DMS53 (cell line): Measurements from ENCODE around the gene VPS13A.
"Not testable (repeated sequence)": the region's sequence is repeated elsewhere in the genome, so short reads cannot be mapped to it uniquely, and the experiment has no call there.

ENCODE experiments used
- DNase-seq: peaks from one replicate; lab custom pipeline; 2025; lab: John Stamatoyannopoulos, UW

The VPS13A gene

DNA sequence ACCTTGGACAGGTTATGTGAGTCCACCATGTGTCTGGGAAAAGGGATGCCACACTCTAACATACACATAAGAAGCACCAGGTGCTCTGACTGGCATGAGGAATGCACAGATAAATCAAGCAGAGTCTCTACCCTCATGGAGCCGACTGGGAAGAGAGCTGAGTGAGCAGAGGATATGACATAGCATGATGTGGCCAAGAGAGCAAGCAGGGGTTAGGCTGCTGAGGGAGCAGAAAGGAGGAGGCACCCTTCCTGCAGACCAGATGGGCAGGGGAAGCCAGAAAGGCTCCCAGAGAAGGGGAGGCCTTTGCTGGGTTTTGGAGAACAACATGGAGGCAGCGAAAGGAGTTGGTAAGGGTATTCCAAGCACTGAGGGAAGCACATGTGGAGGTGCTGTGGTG, 247.7 kb downstream of the VPS13A start:
- no peak for DNase-seq

- DNase-seq, result no peak
These were observed 249.4 kb downstream of the VPS13A start for GRCh38 chr9:77426712-77427111.

DNA sequence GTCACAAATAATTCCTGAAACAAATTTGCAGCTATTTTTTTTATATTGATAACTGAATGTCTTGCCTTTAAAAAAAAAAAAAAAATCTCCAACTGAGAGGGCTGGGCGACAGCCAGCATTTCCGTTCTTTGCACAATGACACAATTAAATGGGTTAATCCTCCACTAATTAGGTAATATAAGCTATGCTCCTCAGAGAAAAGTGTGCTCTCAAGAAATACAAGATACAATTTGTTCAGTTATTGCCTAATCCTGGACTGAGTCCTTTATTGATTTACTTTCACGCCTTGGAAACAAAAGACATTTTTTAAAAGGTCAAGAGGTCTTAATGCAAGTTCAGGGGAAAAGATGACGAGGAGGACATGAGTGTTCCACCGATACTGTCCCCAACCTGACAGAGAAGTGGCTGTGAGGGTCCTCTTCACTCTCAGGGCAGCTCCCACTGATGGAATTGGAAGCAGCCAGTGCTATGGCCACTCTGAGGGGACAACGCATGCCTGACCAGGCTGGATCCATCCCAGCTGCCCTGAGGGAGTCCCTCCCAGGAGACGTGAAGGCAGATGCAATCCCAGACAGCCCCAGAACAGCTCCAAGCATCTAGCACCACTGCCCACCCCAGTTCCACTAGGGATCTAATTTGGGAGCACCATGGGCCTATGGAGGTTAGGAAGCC, 250.1 kb downstream of the VPS13A start:
- no peak for DNase-seq

DNA sequence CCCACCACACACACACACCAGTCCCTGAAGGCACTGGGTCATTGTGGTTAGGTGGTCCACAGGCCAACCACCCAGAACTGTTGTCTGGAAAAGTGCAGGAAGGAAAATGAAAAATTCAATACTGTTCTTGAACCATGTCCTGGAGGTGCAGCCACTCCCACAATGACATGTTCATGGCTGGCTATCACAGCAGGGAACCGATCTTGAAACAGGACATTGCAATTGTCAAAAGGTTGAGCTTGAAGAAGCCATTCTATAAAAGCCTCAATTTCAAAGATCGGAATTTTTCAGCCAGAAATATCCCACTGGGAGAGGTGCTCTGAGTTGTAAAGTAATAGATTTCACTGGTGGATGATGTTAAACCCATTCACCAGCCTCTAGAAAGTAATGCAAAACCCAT, 252.6 kb downstream of the VPS13A start:
- no peak for DNase-seq

DNA sequence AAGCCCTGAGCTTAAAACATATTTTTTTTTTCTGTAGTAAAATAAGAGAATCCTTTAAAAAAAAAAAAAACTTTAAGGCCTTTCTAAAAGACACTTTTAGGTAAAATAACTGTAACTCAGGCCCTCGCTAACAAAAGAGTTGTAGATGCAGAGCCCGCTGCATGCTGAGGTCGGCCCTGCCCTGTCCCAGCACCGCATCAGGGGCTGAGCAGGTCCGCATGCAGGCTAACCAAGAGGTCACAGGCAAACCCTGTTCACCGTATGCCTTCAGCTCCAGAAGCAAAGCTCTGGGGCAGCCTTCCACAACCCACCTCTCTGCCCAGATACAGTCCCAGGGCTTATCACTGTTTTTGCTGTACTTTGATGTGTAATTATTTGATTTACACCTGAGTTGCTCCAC, 254.7 kb downstream of the VPS13A start:
- no peak for DNase-seq

DNA sequence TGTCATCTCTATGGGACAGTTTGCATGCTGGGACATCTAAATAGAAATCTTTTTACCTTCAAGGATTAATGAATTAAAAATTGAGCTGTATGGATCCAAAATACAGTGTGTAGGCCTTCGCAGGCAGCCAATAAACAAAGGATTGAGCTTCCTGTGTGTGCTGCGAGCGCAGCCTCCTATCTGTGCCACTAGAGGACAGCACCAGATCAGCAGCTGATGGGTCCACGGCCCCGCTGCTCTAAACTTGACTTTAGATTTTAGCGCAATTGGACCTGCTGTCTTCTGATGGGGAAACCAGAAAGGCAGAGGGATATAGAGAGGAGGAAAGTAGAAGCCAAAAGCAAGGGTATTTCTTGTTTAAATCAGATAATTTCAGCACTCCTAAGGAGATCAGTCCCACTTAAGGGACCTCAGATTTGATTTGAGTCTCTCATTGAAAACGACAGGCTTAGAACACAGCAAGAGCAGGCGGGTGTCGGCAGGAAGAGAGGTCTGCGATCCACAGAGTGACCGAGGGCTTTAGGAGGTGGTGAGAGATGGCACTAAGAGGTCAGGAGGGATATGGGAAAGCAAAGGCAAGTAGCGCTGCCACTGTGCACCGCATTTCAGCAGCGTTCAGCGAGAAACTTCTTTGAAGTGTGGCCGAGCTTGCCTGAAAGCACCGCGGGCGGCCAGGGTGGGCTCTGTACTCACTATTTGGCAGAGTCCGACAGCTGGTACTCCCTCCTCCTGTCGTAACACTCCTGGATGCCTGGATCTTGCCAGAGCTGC, 256.5 kb downstream of the VPS13A start:
- DNase-seq, result peak; percentile 76

GRCh38 chr9:77435277-77435676, 257.9 kb downstream of the VPS13A start:
- no peak for DNase-seq

DNA sequence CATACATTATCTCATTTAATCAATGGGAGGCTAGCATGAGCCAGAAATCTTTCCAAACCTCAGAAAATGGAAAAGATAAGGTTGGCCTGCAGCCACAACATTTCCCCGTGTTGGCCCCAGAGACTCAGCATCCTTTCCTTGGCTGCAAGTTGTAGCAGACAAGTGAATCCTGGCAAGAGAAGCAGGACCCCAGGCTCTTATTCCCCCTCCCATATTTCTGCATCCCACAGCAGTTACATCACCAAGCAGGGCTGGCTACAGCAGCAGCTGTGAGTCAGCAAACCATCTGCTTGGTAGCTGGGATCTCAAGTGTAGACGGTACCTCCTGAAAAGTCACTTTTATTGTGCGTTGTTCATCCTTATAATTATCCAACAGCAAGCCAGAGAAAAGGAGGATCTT, 258.4 kb downstream of the VPS13A start:
- DNase-seq, result no peak

- no peak for DNase-seq
These were observed 261.3 kb downstream of the VPS13A start for GRCh38 chr9:77438653-77439052.

- no peak for DNase-seq
These were observed 262.7 kb downstream of the VPS13A start for GRCh38 chr9:77440057-77440456.

GRCh38 chr9:77441124-77441523, 263.8 kb downstream of the VPS13A start:
- DNase-seq, result not testable (repeated sequence)

GRCh38 chr9:77442436-77442835, 265.1 kb downstream of the VPS13A start:
- DNase-seq, result no peak

GRCh38 chr9:77447646-77448045, 270.3 kb downstream of the VPS13A start:
- no peak for DNase-seq

DNA sequence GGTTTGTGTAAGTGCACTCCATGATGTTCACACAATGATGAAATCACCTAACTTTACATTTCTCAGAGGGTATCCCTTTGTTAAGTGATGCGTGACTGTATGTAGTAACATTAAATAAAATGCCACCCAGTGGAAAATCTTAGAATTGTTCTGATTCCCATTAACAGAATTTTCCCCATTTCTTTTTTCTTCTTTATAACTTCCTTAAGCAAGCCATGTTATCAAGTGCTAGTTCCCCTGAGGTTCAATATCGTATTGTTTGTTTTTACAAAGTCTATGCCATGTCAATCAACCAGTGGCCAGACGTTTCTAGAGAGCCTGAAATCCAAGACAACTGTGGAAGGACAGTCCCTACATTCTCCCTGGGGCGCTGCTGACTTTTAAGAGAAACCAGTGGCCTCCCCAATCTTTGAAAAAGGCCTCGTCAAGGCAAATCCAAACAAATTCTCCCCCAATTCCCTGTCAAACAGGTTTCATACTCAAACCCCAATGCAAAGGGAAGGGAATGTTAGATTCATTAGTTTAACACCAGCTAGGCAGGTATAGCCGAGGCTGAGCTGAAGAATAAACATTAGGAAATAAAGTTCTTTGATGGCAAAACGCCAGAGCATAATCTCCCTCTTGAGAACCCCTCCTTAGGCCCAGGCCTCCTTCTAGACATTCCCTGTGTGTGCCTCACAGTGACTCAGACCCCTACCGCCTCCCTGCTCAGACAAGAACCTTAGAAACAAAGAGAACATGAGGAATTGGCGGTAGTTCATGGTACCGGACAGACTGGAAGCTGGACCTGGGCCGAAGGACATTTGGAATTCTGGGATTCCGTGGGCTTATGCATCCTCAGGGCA, 272.1 kb downstream of the VPS13A start:
- DNase-seq, result no peak

GRCh38 chr9:77450085-77450475, 272.7 kb downstream of the VPS13A start:
- no peak for DNase-seq

DNA sequence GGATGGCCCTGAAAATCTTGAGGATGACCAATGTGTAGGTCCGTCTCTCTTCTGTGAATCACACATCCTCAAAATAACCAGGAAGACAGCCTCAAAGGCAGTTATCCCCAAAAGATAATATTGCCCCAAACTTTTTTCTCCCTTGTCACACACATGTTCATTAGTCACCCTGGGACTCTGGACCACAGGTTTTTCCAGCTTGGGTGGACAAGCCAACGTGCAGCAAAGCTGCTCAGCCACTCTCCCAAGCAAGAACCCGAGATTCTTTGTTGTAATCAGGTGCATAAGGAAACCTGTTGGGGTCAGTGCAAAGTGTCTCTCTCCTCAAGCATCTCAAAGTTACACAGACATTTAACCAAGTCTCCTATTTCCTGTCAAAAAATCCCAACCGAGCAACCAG, 274.2 kb downstream of the VPS13A start:
- no peak for DNase-seq

- DNase-seq, result no peak
These were observed 276.7 kb downstream of the VPS13A start for GRCh38 chr9:77453825-77454647.

DNA sequence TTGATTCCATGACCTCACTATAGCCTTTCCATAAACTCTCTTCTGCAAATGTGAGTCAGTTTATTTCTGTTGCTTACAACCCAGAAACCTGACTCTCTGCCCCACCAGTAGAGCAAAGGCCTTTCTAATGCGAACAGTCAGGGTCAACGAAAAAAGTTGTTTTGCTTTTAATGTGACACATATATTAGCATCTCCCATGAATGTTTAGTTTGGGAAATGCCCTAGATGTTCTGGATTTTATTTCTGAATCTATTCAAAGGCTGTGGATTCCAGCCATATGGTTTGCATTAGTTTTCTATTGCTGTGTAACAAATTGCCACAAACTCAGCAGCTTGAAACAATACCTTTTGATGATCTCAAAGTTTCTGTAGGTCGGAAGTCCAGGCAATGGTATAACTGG, 277.3 kb downstream of the VPS13A start:
- DNase-seq, result no peak

DNA sequence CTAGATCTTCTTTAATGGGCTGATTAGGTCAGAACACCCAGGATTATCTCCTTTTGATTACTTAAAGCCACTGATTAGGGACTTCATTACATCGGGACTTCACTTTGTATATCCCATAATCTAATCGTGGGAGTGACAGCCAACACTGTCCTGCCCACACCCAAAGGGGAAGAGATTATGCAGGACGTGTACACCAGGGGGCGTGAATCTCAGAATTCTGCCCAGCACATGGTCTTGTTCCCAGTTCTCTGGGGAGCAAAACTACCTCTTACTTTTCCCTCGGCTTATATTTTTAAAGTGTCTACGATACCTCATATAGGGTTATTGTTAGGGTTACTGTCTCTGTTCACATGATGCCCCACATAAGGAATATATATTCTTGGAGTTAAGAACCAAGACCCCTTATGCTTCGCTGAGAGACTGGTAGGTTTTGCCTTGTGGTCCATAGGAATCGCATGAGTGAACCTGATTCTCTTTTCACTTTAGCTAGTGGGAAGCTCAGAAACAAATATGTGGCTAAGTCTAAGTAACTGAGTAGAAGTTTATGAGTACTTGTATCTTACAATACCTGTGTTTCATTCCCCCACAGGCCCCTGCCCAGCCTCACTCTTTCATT, 278.1 kb downstream of the VPS13A start:
- peak; percentile 51 for DNase-seq

- peak; percentile 88 for DNase-seq
These were observed 279.6 kb downstream of the VPS13A start for GRCh38 chr9:77456829-77457437.
